Activated T-cell treated with anti-CD3 and anti-CD28 coated beads, Interleukin-2, amount 50 U/mL, for 72 hours (primary cell): Measurements from ENCODE around the gene NOD2. TPM values are rescaled to one million over a fixed set of nuclear protein-coding genes. Genes with fewer than 3 reads are reported as not detected.

Experiments
- ATAC-seq, 2 donors: fragments of 150-1000 bp; cut with Tn5 transposase; replicated peaks in 1 of 2; 2 replicates each; pipeline ENCODE4 v1.10.0; 2021; ENCODE audit warnings: moderate library complexity in 2 of 2, mild to moderate bottlenecking in 1 of 2
- DNase-seq, 2 donors: peaks; one replicate each; pipeline ENCODE4 v3.0.0; 2021 to 2022; ENCODE audit warnings: mixed read lengths in 1 of 2
- H3K27ac Mint-ChIP-seq: one replicate; pipeline ENCODE4 v1.8.0; 2022; ENCODE audit warnings: mild to moderate bottlenecking, moderate library complexity, mixed read lengths
- H3K27me3 Mint-ChIP-seq: one replicate; pipeline ENCODE4 v1.8.0; 2022; ENCODE audit warnings: low read depth, mixed read lengths
- H3K36me3 Mint-ChIP-seq, 2 donors: one replicate each; pipeline ENCODE4 v1.8.0; 2022; ENCODE audit warnings: mixed read lengths in 2 of 2, mild to moderate bottlenecking in 1 of 2; ENCODE audit not compliant: insufficient read depth in 2 of 2
- H3K4me1 Mint-ChIP-seq: one replicate; pipeline ENCODE4 v1.8.0; 2022; ENCODE audit warnings: low read depth, mixed read lengths
- H3K4me3 Mint-ChIP-seq, 2 donors: one replicate each; pipeline ENCODE4 v1.8.0; 2022; ENCODE audit warnings: mild to moderate bottlenecking in 2 of 2, mixed read lengths in 2 of 2, moderate library complexity in 2 of 2
- H3K9me3 Mint-ChIP-seq, 2 donors: one replicate each; pipeline ENCODE4 v1.8.0; 2022; ENCODE audit warnings: mixed read lengths in 2 of 2
- total RNA-seq, 2 donors: library from RNA; stranded (reverse); gene quantifications; one replicate each; pipeline ENCODE4 v1.2.3, GENCODE V29; 2022

NOD2 gene
- total RNA-seq, 2 donors from 2014 or later, result 11.3 to 13.0 TPM

- Mint-ChIP-seq H3K4me3 (no peak overlapping the region), H3K36me3 (peaks cover 0 to 3% of the 10 kb centered on the region in 2 donors), H3K27me3 (no peaks in the 10 kb centered on the region), H3K9me3 (no peaks in the 10 kb centered on the region), H3K27ac (no peak overlapping the region), H3K4me1 (peaks cover 70% of the 10 kb centered on the region)
- DNase-seq (no peak), ATAC-seq (no peak)
These were observed 5.3 kb upstream of the NOD2 start for GRCh38 chr16:50688083-50688482.

- Mint-ChIP-seq H3K36me3 (peaks cover under 1 to 4% of the 10 kb centered on the region in 2 donors), H3K9me3 (no peaks in the 10 kb centered on the region), H3K27me3 (no peaks in the 10 kb centered on the region), H3K4me3 (no peak overlapping the region), H3K4me1 (peaks cover 64% of the 10 kb centered on the region), H3K27ac (no peak overlapping the region)
- ATAC-seq, result no peak
- DNase-seq, result no peak
These were observed 4.5 kb upstream of the NOD2 start for GRCh38 chr16:50688867-50689266.

DNA sequence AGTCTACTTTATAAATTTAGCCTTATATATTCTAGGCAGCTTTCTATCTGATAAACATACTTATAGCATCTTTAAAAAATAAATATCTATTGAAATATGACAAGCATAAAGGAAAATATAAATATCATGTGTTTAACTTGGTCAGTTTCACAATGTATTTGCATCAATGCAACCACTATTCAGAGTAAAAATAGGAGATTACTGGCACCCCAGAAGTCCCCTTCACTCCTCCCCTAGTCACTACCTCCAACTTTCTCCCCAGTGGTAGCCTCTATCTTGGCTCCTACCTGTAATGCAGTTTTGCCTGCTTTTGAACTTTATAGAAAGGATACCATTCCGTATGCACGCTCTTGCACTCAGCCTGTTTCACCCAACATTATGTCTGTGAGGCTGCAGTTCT is 3.2 kb upstream of the NOD2 start:
- DNase-seq (no peak), ATAC-seq (no peak)
- H3K9me3 Mint-ChIP-seq, result no peaks in the 10 kb centered on the region
- no peaks in the 10 kb centered on the region for H3K27me3 Mint-ChIP-seq
- H3K36me3 Mint-ChIP-seq, result peaks cover 7 to 12% of the 10 kb centered on the region in 2 donors
- no peak overlapping the region for H3K4me3 Mint-ChIP-seq
- no peak overlapping the region for H3K27ac Mint-ChIP-seq
- peaks cover 64% of the 10 kb centered on the region for H3K4me1 Mint-ChIP-seq

GRCh38 chr16:50692644-50692998 is 785 bp upstream of the NOD2 start:
- Mint-ChIP-seq H3K36me3 (peaks cover 9 to 16% of the 10 kb centered on the region in 2 donors), H3K9me3 (no peaks in the 10 kb centered on the region), H3K4me1 (peaks cover 73% of the 10 kb centered on the region), H3K4me3 (peak overlapping the region; percentile 60 to 82), H3K27me3 (no peaks in the 10 kb centered on the region), H3K27ac (no peak overlapping the region)
- DNase-seq (no peak), ATAC-seq (no peak)

DNA sequence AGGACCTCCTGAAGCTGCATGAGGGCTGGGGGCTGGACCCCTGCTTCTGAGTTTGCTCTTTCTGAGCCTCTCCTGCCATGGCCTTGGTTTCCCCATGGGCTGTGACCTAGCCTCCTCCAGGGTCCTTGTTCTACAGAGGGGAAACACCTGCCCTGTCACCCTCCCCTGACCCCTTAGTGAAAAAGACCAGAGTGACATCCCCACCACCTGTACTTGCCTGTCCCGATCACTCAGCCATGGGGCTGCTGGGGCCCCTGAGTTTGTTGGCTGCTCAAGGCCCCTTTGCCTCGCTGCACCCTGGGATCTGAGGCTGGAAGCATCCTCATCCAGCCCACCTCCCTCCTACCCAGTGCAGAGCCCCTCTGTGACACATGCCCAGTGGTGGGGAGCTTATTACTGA is 800 bp downstream of the NOD2 start:
- Mint-ChIP-seq H3K27ac (peak overlapping the region; percentile 70), H3K36me3 (peaks cover 9 to 21% of the 10 kb centered on the region in 2 donors), H3K4me1 (peaks cover 83% of the 10 kb centered on the region), H3K9me3 (no peaks in the 10 kb centered on the region), H3K27me3 (no peaks in the 10 kb centered on the region), H3K4me3 (peak overlapping the region; percentile 85 to 91)
- no peak for DNase-seq
- ATAC-seq, result no peak

DNA sequence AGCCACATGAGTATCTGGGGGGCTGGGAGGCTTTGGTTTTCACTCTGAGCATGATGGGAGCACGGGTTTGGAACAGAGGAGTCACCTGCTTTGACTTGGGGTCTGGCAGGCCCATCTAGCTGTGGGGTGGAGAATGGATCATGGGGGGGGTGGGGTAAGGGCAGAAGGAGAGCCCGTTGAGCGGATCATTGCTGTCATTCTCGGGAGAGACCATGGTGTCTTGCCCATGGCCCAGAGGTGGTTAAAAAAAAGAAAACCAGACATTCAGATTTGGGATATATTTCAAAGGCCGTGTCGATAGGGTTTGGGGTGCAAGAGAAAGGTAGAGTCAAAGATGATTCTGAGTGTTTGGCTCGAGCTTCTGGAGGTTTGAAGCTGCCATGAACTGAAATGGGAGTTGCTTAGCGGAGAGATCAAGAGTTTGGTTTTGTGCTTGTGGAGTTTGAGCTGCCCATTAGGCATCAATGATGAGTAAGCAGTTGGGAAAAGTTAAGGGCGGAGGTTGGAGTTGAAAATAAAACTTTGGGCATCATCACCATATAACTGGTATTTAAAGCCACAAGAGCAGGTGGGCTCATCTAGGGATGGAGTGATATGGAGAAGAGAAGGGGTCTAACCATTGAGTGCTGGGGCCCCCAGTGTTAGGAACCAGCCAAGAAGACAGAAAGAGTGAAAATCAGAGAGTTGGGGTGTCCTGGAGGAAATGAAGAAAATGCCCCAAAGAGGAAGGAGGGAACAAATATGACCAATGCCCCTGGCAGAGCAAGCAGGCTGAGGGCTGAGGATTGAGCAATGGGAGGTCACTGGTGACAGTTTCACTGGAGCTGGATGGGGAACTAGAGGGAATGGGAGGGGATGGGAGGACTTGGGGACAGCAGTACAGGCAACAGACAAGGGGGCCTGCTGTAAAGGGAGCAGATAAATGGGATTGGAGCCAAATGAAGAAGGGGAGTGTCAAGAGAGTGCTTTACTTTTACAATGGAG is 1.9 kb downstream of the NOD2 start:
- ATAC-seq, result no peak
- peaks cover 87% of the 10 kb centered on the region for H3K4me1 Mint-ChIP-seq
- peaks cover 9 to 26% of the 10 kb centered on the region in 2 donors for H3K36me3 Mint-ChIP-seq
- H3K9me3 Mint-ChIP-seq, result no peaks in the 10 kb centered on the region
- no peak for DNase-seq
- H3K27me3 Mint-ChIP-seq, result no peaks in the 10 kb centered on the region
- peak overlapping the region; percentile 85 to 91 for H3K4me3 Mint-ChIP-seq
- H3K27ac Mint-ChIP-seq, result peak overlapping the region; percentile 35

GRCh38 chr16:50696126-50696525 is 2.7 kb downstream of the NOD2 start:
- H3K4me1 Mint-ChIP-seq, result peaks cover 87% of the 10 kb centered on the region
- no peaks in the 10 kb centered on the region for H3K27me3 Mint-ChIP-seq
- peak overlapping the region; percentile 38 to 79 for H3K4me3 Mint-ChIP-seq
- H3K36me3 Mint-ChIP-seq, result peaks cover 11 to 28% of the 10 kb centered on the region in 2 donors
- no peaks in the 10 kb centered on the region for H3K9me3 Mint-ChIP-seq
- H3K27ac Mint-ChIP-seq, result peak overlapping the region; percentile 24
- ATAC-seq (no peak), DNase-seq (no peak)

GRCh38 chr16:50696575-50697420 is 3.4 kb downstream of the NOD2 start:
- peak; percentile 63 to 71 for DNase-seq
- no peaks in the 10 kb centered on the region for H3K9me3 Mint-ChIP-seq
- H3K27me3 Mint-ChIP-seq, result no peaks in the 10 kb centered on the region
- H3K4me3 Mint-ChIP-seq, result peak overlapping the region; percentile 66 to 79
- H3K27ac Mint-ChIP-seq, result peak overlapping the region; percentile 24
- peaks cover 91% of the 10 kb centered on the region for H3K4me1 Mint-ChIP-seq
- peaks cover 12 to 32% of the 10 kb centered on the region in 2 donors for H3K36me3 Mint-ChIP-seq
- peak; percentile 33 to 61 for ATAC-seq

- ATAC-seq (no peak), DNase-seq (no peak)
- H3K27ac Mint-ChIP-seq, result peak overlapping the region; percentile 76
- H3K9me3 Mint-ChIP-seq, result no peaks in the 10 kb centered on the region
- no peaks in the 10 kb centered on the region for H3K27me3 Mint-ChIP-seq
- H3K36me3 Mint-ChIP-seq, result peaks cover 12 to 32% of the 10 kb centered on the region in 2 donors
- peak overlapping the region; percentile 66 to 79 for H3K4me3 Mint-ChIP-seq
- peaks cover 87% of the 10 kb centered on the region for H3K4me1 Mint-ChIP-seq
These were observed 4.0 kb downstream of the NOD2 start for GRCh38 chr16:50697421-50697715.

- ATAC-seq (peak; percentile 31 to 43), DNase-seq (peak; percentile 66 to 70)
- Mint-ChIP-seq H3K36me3 (peaks cover 9 to 33% of the 10 kb centered on the region in 2 donors), H3K4me1 (peaks cover 80% of the 10 kb centered on the region), H3K9me3 (no peaks in the 10 kb centered on the region), H3K4me3 (peak overlapping the region; percentile 66 to 79), H3K27ac (peak overlapping the region; percentile 76), H3K27me3 (no peaks in the 10 kb centered on the region)
These were observed 4.7 kb downstream of the NOD2 start for GRCh38 chr16:50697881-50698767.

DNA sequence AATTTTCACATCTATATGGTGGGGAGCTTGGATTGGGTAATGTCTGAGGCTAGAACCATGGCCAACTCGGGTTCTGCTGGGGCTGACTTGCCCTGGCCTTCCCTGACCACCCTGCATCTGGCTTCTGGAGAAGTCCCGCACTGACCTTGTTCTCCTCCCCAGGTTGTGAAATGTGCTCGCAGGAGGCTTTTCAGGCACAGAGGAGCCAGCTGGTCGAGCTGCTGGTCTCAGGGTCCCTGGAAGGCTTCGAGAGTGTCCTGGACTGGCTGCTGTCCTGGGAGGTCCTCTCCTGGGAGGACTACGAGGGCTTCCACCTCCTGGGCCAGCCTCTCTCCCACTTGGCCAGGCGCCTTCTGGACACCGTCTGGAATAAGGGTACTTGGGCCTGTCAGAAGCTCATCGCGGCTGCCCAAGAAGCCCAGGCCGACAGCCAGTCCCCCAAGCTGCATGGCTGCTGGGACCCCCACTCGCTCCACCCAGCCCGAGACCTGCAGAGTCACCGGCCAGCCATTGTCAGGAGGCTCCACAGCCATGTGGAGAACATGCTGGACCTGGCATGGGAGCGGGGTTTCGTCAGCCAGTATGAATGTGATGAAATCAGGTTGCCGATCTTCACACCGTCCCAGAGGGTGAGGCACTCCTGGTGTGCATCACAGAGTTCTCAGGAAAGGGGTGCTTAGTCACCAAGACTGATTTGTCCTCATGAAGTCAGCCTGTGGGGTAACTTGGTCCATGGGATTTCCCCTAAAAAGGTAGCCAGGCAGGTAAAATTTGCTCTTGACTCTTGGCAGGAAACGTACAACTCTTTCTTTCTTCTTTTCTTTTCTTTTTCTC is 6.1 kb downstream of the NOD2 start:
- H3K36me3 Mint-ChIP-seq, result peaks cover 15 to 38% of the 10 kb centered on the region in 2 donors
- peak overlapping the region; percentile 76 for H3K27ac Mint-ChIP-seq
- H3K27me3 Mint-ChIP-seq, result no peaks in the 10 kb centered on the region
- peaks cover 71% of the 10 kb centered on the region for H3K4me1 Mint-ChIP-seq
- ATAC-seq (peak; percentile 81 to 91), DNase-seq (peak; percentile 73 to 84)
- H3K4me3 Mint-ChIP-seq, result peak overlapping the region; percentile 66 to 79
- H3K9me3 Mint-ChIP-seq, result peaks cover 2 to 5% of the 10 kb centered on the region in 2 donors

DNA sequence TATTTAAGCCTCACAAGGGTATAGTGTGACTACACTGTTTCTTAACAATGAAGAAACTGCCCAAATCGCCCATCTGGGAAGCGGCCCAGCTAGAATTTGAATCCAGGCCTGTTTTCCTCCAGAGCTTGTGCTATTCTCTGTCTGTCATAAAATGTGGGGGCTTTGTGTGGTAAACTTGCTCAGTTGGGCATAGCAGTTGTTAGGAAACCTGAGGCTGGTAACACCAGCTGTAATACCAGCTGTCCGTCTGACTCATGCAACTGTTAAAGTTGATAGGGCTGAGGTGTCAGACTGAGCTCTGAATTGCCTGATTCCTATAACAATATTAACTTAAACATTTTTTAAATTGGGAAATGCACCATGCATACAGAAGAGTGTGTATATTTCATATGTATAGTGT is 9.3 kb downstream of the NOD2 start:
- Mint-ChIP-seq H3K4me3 (no peak overlapping the region), H3K27me3 (no peaks in the 10 kb centered on the region), H3K36me3 (peaks cover 25 to 53% of the 10 kb centered on the region in 2 donors), H3K27ac (no peak overlapping the region), H3K4me1 (peaks cover 66% of the 10 kb centered on the region), H3K9me3 (peaks cover 16 to 17% of the 10 kb centered on the region in 2 donors)
- DNase-seq (no peak), ATAC-seq (no peak)
